Measurements from ENCODE around the gene TMEM62. TPM values are rescaled to one million over a fixed set of nuclear protein-coding genes. Genes with fewer than 3 reads are reported as not detected.
"Not testable (repeated sequence)": the region's sequence is repeated elsewhere in the genome, so short reads cannot be mapped to it uniquely, and the experiment has no call there.

The TMEM62 gene
- total RNA-seq, 1 experiment from 2014 or later = 12.5 TPM

DNA sequence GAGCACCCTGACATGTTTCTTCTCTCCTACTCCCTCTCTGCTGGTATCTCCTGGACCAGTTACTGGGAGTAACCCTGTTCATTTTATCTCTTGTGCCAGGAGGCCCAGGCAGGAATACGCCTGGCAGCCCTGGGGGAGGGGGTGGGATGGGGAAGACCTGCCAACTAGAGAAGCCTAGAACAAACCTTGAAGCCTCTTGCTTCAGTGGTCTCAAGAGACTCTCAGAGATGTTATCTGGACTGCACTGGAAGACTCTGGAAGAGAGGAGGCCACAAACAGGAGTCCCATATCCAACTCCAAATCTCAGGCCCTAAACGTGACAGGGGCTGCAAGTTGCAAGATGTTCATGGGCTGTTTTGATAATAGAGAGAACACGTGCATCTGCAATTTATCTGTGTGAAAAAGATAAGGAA lies 87.6 kb downstream of the TMEM62 start, which contains the start of gene EPB42:
Gene EPB42 (minus strand): TSS at position 28 of the 413 bp plus-strand sequence. CDS start 193 bp downstream, outside the sequence.
- H3K36me3 ChIP-seq (ENCODE audit: low read depth) = no peaks in the 10 kb centered on the region
- no peaks in the 10 kb centered on the region for H3K27me3 ChIP-seq (ENCODE audit: insufficient read depth, low read depth)
- BruUV-seq (replicated peaks) = no TSS peak

DNA sequence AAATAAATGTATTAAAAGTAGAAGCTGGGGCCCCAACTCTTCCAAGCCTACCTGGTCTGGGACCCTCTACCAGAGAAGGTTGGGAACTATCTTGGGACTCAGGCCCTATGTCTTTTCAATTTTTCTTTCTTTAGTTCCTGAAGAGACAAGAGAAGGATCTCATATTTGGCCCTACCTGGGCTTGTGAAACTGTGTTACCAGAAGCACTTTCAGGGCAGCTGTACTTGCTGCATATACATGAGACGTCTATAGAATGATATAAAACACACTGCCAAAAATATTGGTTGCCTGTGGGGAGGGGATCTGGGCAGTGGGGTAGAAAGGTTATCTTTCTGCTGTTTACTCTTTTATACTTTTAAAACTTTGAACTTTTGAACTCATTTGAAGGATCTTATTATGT lies 88.0 kb downstream of the TMEM62 start:
- H3F3A ChIP-seq (ENCODE audit: insufficient read depth, low read depth) = 0 out of 2 replicates have a peak, but pooled peaks cover 3% of the 10 kb centered on the region
- no peaks in the 10 kb centered on the region for H3K36me3 ChIP-seq (ENCODE audit: low read depth)
- H3K27ac ChIP-seq = no peak overlapping the region
- H3K9me2 ChIP-seq (ENCODE audit: insufficient read depth) = no peaks in the 10 kb centered on the region
- H3K4me3 ChIP-seq = no peak overlapping the region
- DNase-seq = no peak
- intact Hi-C loops (cut with micrococcal nuclease; ENCODE audit: unreplicated experiment) = no loop called here
- H3K9me3 ChIP-seq (ENCODE audit: insufficient read depth, low read depth) = no peaks in the 10 kb centered on the region
- no peak for TF ChIP-seq EZH2 (IDR thresholded peaks at IDR 0.05; ENCODE audit: low read depth)
- TF ChIP-seq, protein P1, sequence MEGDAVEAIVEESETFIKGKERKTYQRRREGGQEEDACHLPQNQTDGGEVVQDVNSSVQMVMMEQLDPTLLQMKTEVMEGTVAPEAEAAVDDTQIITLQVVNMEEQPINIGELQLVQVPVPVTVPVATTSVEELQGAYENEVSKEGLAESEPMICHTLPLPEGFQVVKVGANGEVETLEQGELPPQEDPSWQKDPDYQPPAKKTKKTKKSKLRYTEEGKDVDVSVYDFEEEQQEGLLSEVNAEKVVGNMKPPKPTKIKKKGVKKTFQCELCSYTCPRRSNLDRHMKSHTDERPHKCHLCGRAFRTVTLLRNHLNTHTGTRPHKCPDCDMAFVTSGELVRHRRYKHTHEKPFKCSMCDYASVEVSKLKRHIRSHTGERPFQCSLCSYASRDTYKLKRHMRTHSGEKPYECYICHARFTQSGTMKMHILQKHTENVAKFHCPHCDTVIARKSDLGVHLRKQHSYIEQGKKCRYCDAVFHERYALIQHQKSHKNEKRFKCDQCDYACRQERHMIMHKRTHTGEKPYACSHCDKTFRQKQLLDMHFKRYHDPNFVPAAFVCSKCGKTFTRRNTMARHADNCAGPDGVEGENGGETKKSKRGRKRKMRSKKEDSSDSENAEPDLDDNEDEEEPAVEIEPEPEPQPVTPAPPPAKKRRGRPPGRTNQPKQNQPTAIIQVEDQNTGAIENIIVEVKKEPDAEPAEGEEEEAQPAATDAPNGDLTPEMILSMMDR (conservative IDR thresholded peaks at IDR 0.05) = no peak
- no peaks in the 10 kb centered on the region for H4K20me1 ChIP-seq (ENCODE audit: insufficient read depth)
- no peaks in the 10 kb centered on the region for H3K27me3 ChIP-seq (ENCODE audit: insufficient read depth, low read depth)
- no peak overlapping the region for H2AFZ ChIP-seq
- BruUV-seq (replicated peaks) = no TSS peak
- POLR2A ChIA-PET (ENCODE audit: unreplicated experiment) = no interaction called here
- H3K4me2 ChIP-seq = no peak overlapping the region
- CTCF ChIA-PET = no interaction called here
- no peaks in the 10 kb centered on the region for H3K4me1 ChIP-seq (replicated peaks; ENCODE audit: insufficient read depth)
- no peaks in the 10 kb centered on the region for H3K79me2 ChIP-seq (ENCODE audit: low read depth)

More for the DNA sequence above, 87.6 kb downstream of the TMEM62 start, which contains the start of gene EPB42:
- Histone ChIP-seq H4K20me1 (ENCODE audit: insufficient read depth) (no peaks in the 10 kb centered on the region), H3K79me2 (ENCODE audit: low read depth) (no peaks in the 10 kb centered on the region), H3K4me1 (replicated peaks; ENCODE audit: insufficient read depth) (no peaks in the 10 kb centered on the region), H3K4me3 (no peak within 1 kb of the TSS), H3K9me3 (ENCODE audit: insufficient read depth, low read depth) (no peaks in the 10 kb centered on the region), H3F3A (ENCODE audit: insufficient read depth, low read depth) (0 out of 2 replicates have a peak, but pooled peaks cover 3% of the 10 kb centered on the region), H2AFZ (no peak within 1 kb of the TSS), H3K9me2 (ENCODE audit: insufficient read depth) (no peaks in the 10 kb centered on the region), H3K27ac (no peak within 1 kb of the TSS), H3K4me2 (no peak within 1 kb of the TSS)
- no peak for DNase-seq
- POLR2A ChIA-PET (ENCODE audit: unreplicated experiment) = no interaction called here
- intact Hi-C loops (cut with micrococcal nuclease; ENCODE audit: unreplicated experiment) = no loop called here
- CTCF ChIA-PET = no interaction called here
- no peak for TF ChIP-seq EZH2 (IDR thresholded peaks at IDR 0.05; ENCODE audit: low read depth)
- TF ChIP-seq, protein P1 (conservative IDR thresholded peaks at IDR 0.05) = no peak

DNA sequence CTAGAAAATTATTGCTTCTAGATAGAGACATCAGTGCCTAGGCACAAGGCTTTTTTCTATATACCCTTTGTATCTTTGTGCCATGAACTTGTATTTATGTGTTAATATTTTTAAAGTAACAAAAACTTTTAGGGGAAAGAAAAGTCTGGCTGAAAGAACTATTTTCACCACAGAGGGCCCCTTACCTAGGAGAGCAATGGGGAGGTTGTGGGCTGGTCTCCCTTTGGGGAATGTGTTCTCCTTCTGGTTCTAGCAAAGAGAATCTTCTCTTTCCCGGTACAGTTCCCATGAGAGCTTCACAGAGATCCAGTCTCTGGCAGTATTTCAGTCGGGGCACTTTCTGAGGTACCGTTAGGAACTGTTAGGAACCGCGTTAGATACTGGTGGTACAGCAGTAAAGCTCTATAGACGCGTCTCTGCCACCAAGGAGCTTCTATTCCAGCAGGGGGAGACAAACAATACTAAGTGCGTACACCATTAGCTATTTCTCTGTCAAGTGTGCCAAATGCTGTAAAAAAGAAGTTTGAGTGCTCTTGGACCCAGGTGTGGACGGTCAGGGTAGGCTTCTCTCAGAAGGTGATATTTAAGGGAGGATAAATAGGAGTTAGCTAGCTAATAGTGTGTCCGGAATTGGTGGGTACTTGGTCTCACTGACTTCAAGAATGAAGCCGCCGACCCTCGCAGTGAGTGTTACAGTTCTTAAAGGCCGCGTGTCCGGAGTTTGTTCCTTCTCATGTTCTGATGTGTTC lies 92.0 kb downstream of the TMEM62 start:
- DNase-seq = peak; percentile 43 to 45
- Histone ChIP-seq H3K9me2 (ENCODE audit: insufficient read depth) (no peaks in the 10 kb centered on the region), H3K27ac (no peak overlapping the region), H3K27me3 (ENCODE audit: insufficient read depth, low read depth) (no peaks in the 10 kb centered on the region), H3K79me2 (ENCODE audit: low read depth) (no peaks in the 10 kb centered on the region), H3K36me3 (ENCODE audit: low read depth) (no peaks in the 10 kb centered on the region), H3K4me3 (no peak overlapping the region), H2AFZ (no peak overlapping the region), H3K4me2 (no peak overlapping the region), H3F3A (ENCODE audit: insufficient read depth, low read depth) (peaks cover 5% of the 10 kb centered on the region; the same call in 1 of the 2 replicates), H4K20me1 (ENCODE audit: insufficient read depth) (no peaks in the 10 kb centered on the region), H3K4me1 (replicated peaks; ENCODE audit: insufficient read depth) (peaks cover 13% of the 10 kb centered on the region), H3K9me3 (ENCODE audit: insufficient read depth, low read depth) (no peaks in the 10 kb centered on the region)
- CTCF ChIA-PET = interaction anchor here (0.6 to 2.4 kb wide), 8 partner anchors 38 to 187 kb away, joined by 3 to 30 read pairs (median 5); partner anchors contain the start of gene TGM5
- POLR2A ChIA-PET (ENCODE audit: unreplicated experiment) = interaction anchor here (0.5 to 0.6 kb wide), 4 partner anchors 20 to 86 kb away, joined by 3 to 7 read pairs (median 4); no protein-coding TSS in a partner anchor
- intact Hi-C loops (cut with micrococcal nuclease; ENCODE audit: unreplicated experiment) = loop anchor here (1.0 kb wide), 1 partner anchor 60 kb away; no protein-coding TSS in a partner anchor
- no TSS peak for BruUV-seq (replicated peaks)
- TF ChIP-seq, protein P1 (conservative IDR thresholded peaks at IDR 0.05) = peak; percentile 82
- TF ChIP-seq EZH2 (IDR thresholded peaks at IDR 0.05; ENCODE audit: low read depth) = no peak

DNA sequence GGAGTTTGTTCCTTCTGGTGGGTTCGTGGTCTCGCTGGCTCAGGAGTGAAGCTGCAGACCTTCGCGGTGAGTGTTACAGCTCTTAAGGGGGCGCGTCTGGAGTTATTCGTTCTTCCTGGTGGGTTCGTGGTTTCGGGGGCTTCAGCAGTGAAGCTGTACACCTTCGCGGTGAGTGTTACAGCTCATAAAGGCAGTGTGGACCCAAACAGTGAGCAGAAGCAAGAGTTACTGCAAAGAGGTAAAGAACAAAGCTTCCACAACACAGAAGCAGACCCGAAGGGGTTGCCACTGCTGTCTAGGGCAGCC lies 92.5 kb downstream of the TMEM62 start:
- BruUV-seq (replicated peaks); H3K27me3 ChIP-seq (ENCODE audit: insufficient read depth, low read depth); H4K20me1 ChIP-seq (ENCODE audit: insufficient read depth); H3K4me2 ChIP-seq; H3K79me2 ChIP-seq (ENCODE audit: low read depth); DNase-seq; H3K27ac ChIP-seq; H3K36me3 ChIP-seq (ENCODE audit: low read depth); H3K9me3 ChIP-seq (ENCODE audit: insufficient read depth, low read depth); H3F3A ChIP-seq (ENCODE audit: insufficient read depth, low read depth); H2AFZ ChIP-seq; H3K9me2 ChIP-seq (ENCODE audit: insufficient read depth); H3K4me3 ChIP-seq: not testable (repeated sequence)
- intact Hi-C loops (cut with micrococcal nuclease; ENCODE audit: unreplicated experiment) = loop anchor here (1.0 kb wide), 1 partner anchor 59 kb away; no protein-coding TSS in a partner anchor
- ChIA-PET POLR2A (ENCODE audit: unreplicated experiment) (interaction anchor here (0.6 kb wide), 2 partner anchors 19 to 24 kb away, joined by 3 to 5 read pairs; no protein-coding TSS in a partner anchor), CTCF (interaction anchor here (1.0 to 2.4 kb wide), 4 partner anchors 38 to 60 kb away, joined by 3 to 30 read pairs (median 6); no protein-coding TSS in a partner anchor)
- H3K4me1 ChIP-seq (replicated peaks; ENCODE audit: insufficient read depth) = peaks cover 19% of the 10 kb centered on the region

All from PC-9 (cell line).